ENCODE measurements around the gene FHIP2A.

Gene FHIP2A

GRCh38 chr10:114859222-114859621 is 37.6 kb downstream of the FHIP2A start:
- no peak for DNase-seq

- no peak for DNase-seq
Observed at GRCh38 chr10:114862456-114862855, 40.9 kb downstream of the FHIP2A start.

- DNase-seq = no peak
Observed at GRCh38 chr10:114867365-114867764, 45.8 kb downstream of the FHIP2A start.

- no peak for DNase-seq
Observed at GRCh38 chr10:114868870-114869519, 47.4 kb downstream of the FHIP2A start.

GRCh38 chr10:114869520-114869892 is 47.9 kb downstream of the FHIP2A start:
- DNase-seq = no peak

GRCh38 chr10:114870486-114870885 is 48.9 kb downstream of the FHIP2A start:
- DNase-seq = no peak

- no peak for DNase-seq
Observed at GRCh38 chr10:114871379-114871778, 49.8 kb downstream of the FHIP2A start.

Data from activated CD4-positive, alpha-beta T cell treated with anti-CD3 and anti-CD28 coated beads for 4 hours (primary cell).